HG03521 (cell line): Measurements from ENCODE around the gene PRSS38.
"Not testable (repeated sequence)": the region's sequence is repeated elsewhere in the genome, so short reads cannot be mapped to it uniquely, and the experiment has no call there.

ENCODE experiments used
- ATAC-seq: cut with Tn5 transposase; IDR thresholded peaks from one replicate; pipeline ENCODE4 v1.9.1; 2021; ENCODE audit warnings: mild to moderate bottlenecking, moderate library complexity; ENCODE audit not compliant: unreplicated experiment

Gene PRSS38

GRCh38 chr1:227838181-227838580 is 22.7 kb downstream of the PRSS38 start:
- no peak for ATAC-seq

DNA sequence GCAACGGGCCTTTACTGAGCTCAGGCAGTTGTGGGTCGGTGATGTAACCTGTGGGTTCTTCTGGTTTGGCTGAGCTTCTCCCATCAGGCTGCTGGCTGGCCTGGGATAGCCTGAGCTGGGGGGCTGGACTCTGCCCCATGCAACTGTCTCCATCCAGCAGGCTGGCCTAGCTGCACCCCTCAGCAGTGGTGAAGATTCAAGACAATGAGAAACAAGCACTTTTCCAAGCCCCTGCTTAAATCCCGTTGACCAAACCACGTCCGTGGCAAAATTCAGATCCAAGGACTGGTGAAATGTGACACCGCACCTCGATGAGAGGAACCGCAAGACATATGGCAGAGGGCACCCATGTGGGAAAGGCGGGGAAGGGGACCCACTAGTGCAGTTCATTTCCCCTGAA is 25.6 kb downstream of the PRSS38 start:
- no peak for ATAC-seq

- no peak for ATAC-seq
Observed at GRCh38 chr1:227844320-227845146, 29.1 kb downstream of the PRSS38 start.

GRCh38 chr1:227845147-227845458 is 29.6 kb downstream of the PRSS38 start:
- no peak for ATAC-seq

DNA sequence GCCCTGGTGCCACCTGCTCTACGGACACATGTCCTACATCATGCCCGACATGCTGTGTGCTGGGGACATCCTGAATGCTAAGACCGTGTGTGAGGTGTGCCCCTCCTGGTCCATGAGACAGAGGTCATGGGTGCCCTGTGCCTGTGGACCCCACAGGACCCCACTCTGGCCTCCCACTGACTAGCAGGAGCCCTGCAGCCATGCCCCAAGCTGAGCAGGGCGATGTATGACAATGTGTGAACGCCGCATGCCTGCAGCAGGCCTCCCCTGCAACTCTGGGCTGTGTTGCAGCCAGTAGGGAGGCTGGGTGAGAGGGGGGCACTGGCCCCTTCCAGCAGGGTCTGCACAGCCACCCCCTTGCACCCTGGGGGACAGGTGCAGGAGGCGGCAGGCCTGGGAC is 30.0 kb downstream of the PRSS38 start:
- no peak for ATAC-seq

DNA sequence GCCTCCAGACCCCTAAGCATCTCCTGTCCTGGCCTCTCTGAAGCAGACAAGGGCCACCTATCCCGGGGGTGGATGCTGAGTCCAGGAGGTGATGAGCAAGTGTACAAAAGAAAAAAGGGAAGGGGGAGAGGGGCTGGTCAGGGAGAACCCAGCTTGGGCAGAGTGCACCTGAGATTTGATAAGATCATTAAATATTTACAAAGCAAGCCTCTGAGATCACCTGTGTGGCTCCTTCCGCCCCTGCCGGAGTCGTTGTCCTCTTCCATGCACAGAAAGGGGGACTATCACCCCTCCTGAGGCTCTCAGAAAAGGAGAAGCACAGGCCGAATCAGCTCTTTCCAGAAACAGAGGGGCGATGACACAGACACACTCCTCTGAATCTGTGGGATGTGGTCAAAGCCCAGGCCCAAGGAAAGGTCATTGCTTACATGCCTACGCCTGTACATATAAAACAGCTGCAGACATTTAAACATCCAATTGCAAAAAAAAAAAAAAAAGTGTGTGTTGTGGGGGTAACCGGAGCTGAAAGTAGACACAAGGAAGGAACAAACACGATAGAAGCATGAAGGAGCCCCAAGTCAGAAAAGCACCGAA is 30.9 kb downstream of the PRSS38 start:
- ATAC-seq: no peak

DNA sequence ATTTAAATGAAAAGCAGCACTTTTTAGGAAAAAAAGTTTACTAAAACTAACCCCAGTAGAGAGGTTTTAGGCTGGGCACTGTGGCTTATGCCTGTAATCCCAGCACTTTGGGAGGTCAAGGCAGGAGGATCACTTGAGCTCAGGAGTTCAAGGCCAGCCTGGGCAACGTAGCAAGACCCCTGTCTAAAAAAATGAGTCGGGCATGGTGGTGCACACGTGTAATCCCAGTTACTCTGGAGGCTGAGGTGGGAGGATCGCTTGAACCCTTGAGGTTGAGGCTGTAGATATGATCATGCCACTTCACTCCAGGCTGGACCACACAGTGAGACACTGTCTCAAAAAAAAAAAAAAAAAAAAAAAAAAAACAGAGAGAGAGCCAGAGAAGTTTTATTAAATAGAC is 31.6 kb downstream of the PRSS38 start:
- not testable (repeated sequence) for ATAC-seq

- ATAC-seq: no peak
Observed at GRCh38 chr1:227848430-227848932, 33.0 kb downstream of the PRSS38 start.

- no peak for ATAC-seq
Observed at GRCh38 chr1:227849251-227849650, 33.8 kb downstream of the PRSS38 start.

DNA sequence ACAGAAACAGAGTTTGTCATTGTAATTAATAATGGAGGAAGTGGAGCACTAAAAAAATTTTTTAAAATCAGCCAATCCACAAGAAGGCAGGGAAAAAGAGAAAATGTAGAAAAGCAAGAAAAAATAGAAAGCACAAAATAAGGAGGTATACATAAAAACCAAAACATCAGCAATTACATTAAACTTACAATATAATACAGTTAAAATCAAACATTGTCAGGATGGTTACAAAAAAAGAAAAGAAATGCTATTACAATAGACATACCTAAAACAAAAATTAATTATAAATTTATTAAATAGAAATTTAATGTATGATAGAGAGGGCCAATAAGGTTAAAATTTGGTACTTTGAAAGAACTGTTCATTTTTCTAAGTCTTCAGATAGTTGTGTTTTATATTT is 38.7 kb downstream of the PRSS38 start:
- ATAC-seq: no peak

DNA sequence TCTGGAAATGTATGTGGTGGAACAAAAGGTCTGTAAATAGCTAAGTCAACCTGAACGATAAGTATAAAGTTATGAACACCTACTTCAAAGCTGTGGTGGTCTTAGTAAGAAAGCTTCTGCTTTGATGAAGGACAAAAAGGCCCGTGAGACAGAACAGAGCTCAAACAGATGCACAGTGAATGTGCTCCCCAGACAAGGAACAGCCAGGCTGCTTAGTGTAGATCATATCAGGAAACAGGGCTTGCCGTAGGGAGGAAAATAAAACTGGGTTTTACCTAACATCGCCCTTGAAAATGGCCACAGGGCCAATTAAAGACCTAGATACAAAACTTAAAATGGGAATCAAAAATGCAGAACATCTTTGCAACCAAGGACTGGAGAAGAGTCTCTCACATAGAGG is 40.2 kb downstream of the PRSS38 start:
- no peak for ATAC-seq

DNA sequence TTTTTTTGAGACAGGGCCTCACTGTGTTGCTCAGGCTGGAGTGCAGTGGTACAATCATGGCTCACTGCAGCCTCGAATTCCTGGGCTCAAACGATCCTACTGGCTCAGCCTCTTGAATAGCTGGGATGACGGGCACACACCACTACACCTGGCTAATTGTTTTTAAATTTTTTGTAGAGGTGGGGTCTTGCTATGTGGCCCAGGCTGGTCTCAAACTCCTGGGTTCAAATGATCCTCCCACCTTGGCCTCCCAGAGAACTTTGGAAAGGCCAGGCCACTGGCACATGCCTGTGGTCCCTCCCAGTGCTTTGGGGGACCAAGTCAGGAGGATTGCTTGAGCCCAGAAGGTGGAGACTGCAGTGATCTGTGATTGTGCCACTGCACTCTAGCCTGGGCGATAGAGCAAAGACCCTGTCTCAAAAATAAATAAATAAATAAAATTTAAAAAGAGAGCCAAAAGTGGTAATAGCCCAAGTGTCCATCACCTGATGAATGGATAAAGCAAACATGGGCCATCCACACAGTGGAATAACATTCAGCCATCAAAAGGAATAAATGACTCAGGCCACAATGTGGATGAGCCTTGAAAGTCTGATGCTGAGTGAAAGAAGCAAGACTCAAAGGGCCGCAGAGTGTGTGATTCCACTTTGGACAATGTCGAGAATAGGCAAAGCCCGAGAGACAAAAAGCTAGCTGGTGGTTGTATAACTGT is 40.8 kb downstream of the PRSS38 start:
- ATAC-seq: no peak

GRCh38 chr1:227864882-227865281 is 49.4 kb downstream of the PRSS38 start:
- ATAC-seq: no peak

DNA sequence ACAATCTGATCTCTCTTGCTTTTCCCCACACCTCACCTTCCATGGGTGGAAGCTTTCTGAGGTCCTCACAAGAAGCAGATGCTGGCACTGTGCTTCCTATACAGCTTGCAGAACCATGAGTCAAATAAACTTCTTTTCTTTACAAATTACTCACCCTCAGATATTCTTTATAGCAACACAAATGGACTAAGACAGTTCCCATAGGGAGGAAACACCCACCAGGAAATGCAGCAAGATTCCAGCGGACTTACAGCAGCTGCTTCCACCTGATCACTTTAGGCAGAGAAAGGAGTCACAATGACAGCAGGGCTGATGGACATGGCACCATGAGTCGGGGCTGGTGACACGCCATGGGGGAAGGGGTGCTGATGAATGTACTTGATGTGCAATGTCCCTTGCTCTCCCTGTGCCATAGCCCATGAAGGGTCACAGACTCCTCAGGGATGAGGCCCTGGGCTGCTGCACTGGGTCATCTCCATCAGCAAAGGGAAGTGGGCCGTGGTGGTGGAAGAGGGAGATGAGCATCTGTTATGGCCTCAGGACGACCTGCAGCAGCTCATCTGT is 53.9 kb downstream of the PRSS38 start:
- ATAC-seq: no peak

DNA sequence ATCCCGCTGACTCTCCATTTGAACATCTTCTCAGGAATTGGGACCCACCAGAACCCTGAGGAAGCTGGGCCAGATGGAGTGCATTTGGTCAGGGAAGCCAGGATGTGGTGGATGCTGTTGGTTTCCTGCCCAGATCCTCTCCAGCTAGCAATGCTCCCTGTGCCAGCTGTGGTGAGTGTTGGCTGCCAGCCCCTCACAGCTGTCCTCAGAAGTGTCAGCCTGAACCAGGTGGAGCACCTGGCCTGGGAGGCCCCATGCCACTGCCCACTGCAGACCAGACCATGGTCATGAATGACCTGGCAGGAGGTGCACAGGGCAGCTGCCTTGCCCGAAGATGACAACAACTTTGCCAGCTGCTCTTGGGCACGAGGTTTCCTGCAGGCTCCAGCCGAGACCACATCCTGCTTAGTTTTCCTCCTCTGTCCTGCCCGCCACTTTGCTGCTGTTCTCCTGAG is 54.4 kb downstream of the PRSS38 start:
- no peak for ATAC-seq

DNA sequence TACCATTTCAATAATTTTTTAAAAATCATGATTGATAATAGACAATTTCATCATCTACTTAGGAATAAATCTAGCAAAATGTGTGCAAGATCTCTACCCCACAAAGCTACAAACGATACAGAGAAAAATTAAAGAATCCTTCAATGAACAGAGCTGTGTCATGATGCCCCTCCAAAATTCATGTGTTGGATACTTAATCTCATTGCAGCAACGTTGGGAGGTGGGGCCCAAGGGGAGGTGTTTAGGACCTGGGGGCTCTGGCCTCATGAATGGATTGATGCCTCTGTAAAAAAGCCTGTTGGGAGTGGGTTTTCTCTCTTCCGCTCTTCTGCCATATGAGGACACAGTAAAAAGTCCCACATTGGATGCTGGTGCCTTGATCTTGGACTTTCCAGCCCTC is 54.9 kb downstream of the PRSS38 start:
- ATAC-seq: no peak

DNA sequence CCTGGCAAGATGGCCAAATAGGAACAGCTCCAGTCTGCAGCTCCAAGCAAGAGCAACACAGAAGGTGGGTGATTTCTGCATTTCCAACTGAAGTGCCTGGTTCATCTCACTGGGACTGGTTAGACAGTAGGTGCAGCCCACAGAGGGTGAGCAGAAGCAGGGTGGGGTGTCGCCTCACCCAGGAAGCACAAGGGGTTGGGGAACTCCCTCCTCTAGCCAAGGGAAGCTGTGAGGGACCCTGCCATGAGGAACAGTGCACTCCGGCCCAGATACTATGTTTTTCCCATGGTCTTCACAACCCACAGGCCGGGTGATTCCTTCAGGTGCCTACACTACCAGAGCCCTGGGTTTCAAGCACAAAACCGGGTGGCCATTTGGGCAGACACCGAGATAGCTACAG is 56.4 kb downstream of the PRSS38 start:
- not testable (repeated sequence) for ATAC-seq

GRCh38 chr1:227877810-227878209 is 62.3 kb downstream of the PRSS38 start:
- ATAC-seq: not testable (repeated sequence)

DNA sequence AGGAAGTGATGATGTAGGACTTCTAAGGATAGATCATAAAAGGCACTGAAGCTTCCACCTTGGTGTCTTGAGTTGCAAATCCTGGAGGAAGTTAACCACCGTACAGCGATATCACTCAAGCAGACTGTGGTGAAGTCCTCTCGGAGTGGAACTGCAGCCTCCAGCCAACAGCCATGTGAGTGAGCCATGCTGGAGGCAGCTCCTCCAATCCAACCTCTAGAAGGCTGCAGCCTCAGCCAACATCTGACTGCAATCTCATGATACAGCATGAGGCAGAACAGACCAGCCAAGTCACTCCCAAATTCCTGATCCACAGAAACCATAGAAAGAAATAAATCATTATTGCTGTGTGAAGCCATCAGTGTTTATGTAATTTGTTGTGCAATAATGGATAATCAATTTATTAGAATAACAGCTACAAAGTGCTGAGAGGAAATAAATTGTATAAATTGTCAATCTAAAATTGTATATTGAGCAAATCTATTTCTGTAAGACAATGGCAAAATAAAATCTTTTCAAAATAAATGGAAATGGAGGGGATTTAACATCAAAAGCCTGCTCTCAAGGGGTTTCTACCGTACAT is 65.0 kb downstream of the PRSS38 start:
- no peak for ATAC-seq

DNA sequence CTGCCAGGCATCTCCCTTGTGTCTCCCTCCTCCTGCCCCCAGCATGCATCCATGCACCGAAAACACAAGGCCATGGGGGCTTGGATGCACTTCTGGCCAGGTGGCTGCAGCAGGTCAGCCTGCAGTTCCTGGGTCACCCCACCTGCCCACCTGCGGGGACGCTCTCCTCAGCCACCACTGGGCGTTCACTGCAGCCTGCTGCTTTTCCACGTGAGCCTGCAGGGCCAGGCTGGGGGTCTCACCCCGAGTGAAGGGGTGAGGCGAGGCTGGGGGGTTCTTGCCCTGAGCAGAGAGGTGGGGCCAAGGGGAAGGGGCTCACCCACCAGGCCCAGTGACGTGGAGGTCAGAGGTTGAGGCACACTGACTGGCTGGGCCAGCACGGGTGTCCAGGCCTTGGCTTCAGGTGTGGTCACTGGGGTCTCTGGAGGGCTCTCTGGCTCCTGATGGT is 67.6 kb downstream of the PRSS38 start:
- ATAC-seq: no peak
